NCI-H1105 (cell line): Measurements from ENCODE around the gene APOL5.
"Not testable (repeated sequence)": the region's sequence is repeated elsewhere in the genome, so short reads cannot be mapped to it uniquely, and the experiment has no call there.

Experiments used
- DNase-seq: peaks from one replicate; lab custom pipeline; 2025; lab: John Stamatoyannopoulos, UW

APOL5 gene

GRCh38 chr22:35708917-35709316 is 8.8 kb upstream of the APOL5 start:
- DNase-seq, result no peak

GRCh38 chr22:35711336-35711735 is 6.3 kb upstream of the APOL5 start:
- DNase-seq, result no peak

- DNase-seq, result no peak
Observed at GRCh38 chr22:35712672-35713071, 5.0 kb upstream of the APOL5 start.

- no peak for DNase-seq
Observed at GRCh38 chr22:35719212-35719875, 1.7 kb downstream of the APOL5 start.

GRCh38 chr22:35721960-35722359 is 4.3 kb downstream of the APOL5 start:
- no peak for DNase-seq

GRCh38 chr22:35725521-35725920 is 7.8 kb downstream of the APOL5 start:
- DNase-seq, result no peak

DNA sequence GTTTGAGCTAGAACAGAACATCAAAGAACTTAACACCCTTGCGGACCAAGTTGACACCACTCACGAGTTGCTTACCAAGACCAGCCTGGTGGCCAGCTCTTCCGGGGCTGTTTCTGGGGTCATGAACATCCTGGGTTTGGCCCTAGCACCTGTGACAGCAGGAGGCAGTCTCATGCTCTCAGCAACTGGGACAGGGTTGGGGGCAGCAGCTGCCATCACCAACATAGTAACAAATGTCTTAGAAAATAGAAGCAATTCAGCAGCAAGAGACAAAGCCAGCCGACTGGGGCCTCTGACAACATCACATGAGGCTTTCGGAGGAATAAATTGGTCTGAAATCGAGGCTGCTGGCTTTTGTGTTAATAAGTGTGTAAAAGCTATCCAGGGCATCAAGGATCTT is 8.7 kb downstream of the APOL5 start:
- DNase-seq, result no peak

GRCh38 chr22:35726933-35727332 is 9.3 kb downstream of the APOL5 start:
- no peak for DNase-seq

- no peak for DNase-seq
Observed at GRCh38 chr22:35727436-35727835, 9.8 kb downstream of the APOL5 start.

GRCh38 chr22:35728639-35729308 is 11.1 kb downstream of the APOL5 start:
- peak; percentile 85 for DNase-seq

DNA sequence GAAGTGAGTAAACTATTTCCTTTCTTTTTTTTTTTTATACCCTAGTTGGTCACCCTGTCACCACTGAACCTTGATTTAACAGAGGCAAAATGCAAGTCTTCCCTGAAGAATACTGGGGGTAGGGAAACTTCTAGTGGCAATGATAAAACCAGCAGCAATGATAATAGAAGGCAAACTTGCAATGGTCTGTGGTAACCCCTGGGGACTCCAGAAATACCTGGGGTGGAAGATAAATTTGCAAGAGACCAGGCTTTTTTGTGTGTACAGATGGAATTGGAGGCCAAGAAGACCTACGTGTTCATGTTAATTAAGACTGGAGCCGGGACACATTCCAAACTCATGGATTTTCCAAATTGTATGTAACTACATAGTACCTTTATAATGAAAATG is 11.6 kb downstream of the APOL5 start:
- DNase-seq, result no peak

DNA sequence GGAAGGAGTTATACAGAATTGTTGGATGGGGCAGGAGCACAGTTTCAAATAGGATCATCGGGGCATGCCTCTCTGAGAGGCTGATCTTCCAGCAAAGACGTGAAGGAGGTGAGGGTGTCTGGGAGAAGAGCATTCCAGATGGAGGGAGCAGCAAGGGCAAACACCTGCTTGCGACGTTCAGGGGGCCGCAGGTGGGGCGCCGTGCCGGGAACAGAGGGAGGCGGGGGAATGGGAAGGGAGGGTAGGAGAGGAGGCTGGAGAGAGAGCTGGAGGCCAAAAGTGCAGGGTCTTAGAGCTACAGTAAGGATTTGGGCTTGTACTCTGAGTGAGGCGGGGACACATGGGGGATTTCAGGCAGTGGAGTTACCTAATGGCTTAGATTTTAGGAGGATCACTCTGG is 13.6 kb downstream of the APOL5 start:
- DNase-seq, result no peak

DNA sequence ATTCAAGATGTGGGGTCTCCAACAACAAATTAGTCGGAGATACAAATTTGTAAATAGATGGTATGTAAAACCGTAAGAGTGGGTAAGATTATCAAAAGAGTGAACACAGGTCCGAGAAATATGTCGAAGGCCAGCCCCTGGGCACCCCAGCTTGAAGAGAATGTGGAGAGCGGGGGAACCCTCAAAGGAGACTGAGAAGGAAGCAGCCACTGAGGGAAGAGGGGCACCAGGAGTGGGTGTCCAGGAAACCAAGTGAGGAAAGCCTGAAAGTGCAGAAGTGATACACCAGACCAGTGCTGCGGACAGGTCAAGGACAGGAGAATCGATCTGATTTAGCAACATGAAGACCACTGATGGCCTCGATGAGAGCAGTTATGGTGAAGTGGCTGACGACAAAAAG is 14.4 kb downstream of the APOL5 start:
- DNase-seq, result no peak

DNA sequence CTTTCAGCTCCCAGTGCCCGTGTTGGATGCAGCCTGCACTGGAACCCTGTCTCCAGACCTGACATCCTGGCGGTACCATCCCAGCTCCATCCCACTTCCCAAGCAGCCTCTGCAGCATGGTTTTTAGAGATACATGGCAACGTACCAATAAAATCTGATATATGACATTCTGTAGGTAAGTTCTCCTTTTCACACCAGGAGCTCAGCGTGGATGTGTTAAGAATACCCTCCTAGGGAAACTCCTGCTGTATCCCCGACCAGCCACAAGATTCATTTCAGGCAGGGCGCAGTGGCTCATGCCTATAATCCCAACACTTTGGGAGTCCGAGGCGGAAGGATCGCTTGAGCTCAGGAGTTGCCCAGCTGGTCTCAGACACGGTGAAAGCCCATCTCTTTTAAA is 15.4 kb downstream of the APOL5 start:
- no peak for DNase-seq

- DNase-seq, result no peak
Observed at GRCh38 chr22:35733791-35734516, 16.3 kb downstream of the APOL5 start.

- no peak for DNase-seq
Observed at GRCh38 chr22:35734517-35734827, 16.8 kb downstream of the APOL5 start.

DNA sequence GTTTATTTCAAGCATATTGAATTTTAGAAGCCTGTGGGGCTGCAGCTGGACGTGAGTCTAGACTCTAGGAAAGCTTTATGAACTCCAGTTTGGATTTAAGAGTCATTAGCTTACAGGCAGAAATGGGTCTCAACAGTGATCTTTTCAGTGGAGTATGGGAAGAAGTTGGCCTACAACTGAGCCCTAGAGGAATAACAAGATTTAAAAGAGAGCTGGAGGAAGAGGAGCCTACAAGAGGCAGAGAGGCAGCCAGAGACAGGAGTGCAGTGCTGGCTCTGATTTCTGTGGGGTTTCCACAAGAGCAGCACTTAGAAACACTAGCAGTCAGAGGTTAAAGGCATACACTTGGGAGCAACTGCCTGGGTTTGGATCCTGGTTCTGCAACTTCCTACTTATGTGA is 17.9 kb downstream of the APOL5 start:
- no peak for DNase-seq

DNA sequence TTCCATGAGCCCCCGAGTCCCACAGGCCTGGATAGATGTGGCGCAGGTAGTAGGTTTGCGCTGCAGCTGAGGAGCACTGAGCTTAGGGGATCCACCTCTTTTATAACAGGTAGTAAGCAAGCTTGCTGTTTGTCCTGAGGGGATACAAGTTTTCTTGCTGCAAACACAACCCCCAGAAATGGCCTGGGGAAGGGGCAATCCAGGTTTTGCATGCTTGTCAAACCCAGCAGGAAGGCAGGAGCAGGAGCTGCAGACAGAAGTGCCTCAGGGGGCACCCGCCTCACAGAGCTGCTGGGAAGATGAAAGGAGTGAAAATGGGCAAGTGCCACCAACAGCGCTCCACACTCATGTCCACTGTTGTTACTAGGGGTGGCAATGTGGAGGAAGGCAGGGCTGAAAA is 18.5 kb downstream of the APOL5 start:
- DNase-seq, result no peak

- DNase-seq, result no peak
Observed at GRCh38 chr22:35736701-35737100, 19.0 kb downstream of the APOL5 start.

DNA sequence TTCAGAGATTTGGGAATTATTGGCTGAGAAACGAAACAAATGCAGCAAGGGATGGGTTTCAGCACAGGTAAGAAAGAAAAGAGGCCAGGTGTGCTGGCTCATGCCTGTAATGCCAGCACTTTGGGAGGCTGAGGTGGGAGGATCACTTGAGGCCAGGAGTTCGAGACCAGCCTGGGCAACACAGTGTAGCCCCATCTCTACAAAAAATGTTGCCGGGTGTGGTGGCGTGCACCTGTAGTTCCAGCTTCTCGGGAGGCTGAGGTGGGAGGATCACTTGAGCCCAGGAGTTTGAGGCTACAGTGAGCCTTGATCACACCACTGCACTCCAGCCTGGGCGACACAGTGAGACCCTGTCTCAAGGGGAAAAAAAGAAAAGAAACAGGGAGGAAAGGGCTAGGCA is 20.2 kb downstream of the APOL5 start:
- not testable (repeated sequence) for DNase-seq

GRCh38 chr22:35739076-35739930 is 21.6 kb downstream of the APOL5 start:
- no peak for DNase-seq

GRCh38 chr22:35739931-35740380 is 22.3 kb downstream of the APOL5 start:
- DNase-seq, result no peak
